PC-3 (cell line): ENCODE results near the gene ABAT. TPM values are rescaled to one million over a fixed set of nuclear protein-coding genes. Genes with fewer than 3 reads are reported as not detected.

Experiments
- ATAC-seq: fragments of 200-7000 bp; cut with Tn5 transposase; 2 replicates; pipeline ENCODE4 v1.9.1; 2020; ENCODE audit warnings: mild to moderate bottlenecking, moderate library complexity
- BruUV-seq: library from RNA; stranded (reverse); fragments of 400-500 nt; replicated peaks from 2 replicates; lab custom pipeline; 2021; lab: Mats Ljungman, UMichigan
- CTCF ChIA-PET: fragments of 300-600 bp; sonication (Branson Sonifier 250); formaldehyde crosslinking; loops from one replicate; lab custom pipeline; 2022; ENCODE audit warnings: antibody characterized with exemption; lab: Charles Lee
- POLR2A ChIA-PET: fragments of 300-600 bp; sonication (Branson Sonifier 250); formaldehyde crosslinking; loops from one replicate; lab custom pipeline; 2022; ENCODE audit warnings: antibody characterized with exemption; ENCODE audit not compliant: unreplicated experiment; lab: Charles Lee
- DNase-seq: peaks from one replicate; pipeline ENCODE4 v3.0.0-alpha.2; 2015
- H2AFZ ChIP-seq: fragments of 300-600 bp; sonication (generic); 2 replicates; pipeline ENCODE4 v1.6.0; 2016; ENCODE audit warnings: antibody characterized with exemption, low read length
- H3F3A ChIP-seq: fragments of 300-600 bp; sonication (generic); one replicate; pipeline ENCODE4 v1.6.0; 2017; ENCODE audit warnings: antibody characterized with exemption, low read length, control low read depth, mild to moderate bottlenecking; ENCODE audit not compliant: unreplicated experiment
- H3K27ac ChIP-seq: fragments of 300-600 bp; sonication (generic); 2 replicates; pipeline ENCODE4 v1.5.1; 2016; ENCODE audit warnings: mild to moderate bottlenecking, low read length
- H3K27me3 ChIP-seq: fragments of 300-600 bp; sonication (generic); 2 replicates; pipeline ENCODE4 v1.6.1; 2016; ENCODE audit warnings: low read length, mixed read lengths
- H3K36me3 ChIP-seq: fragments of 300-600 bp; sonication (generic); 2 replicates; pipeline ENCODE4 v1.6.1; 2016; ENCODE audit warnings: low read depth, mixed run types, low read length, mixed read lengths
- H3K4me1 ChIP-seq: fragments of 300-600 bp; sonication (generic); 2 replicates; pipeline ENCODE4 v1.5.1; 2016; ENCODE audit warnings: low read length; ENCODE audit not compliant: insufficient read depth
- H3K4me2 ChIP-seq: fragments of 300-600 bp; sonication (generic); 2 replicates; pipeline ENCODE4 v1.6.0; 2016; ENCODE audit warnings: low read length
- H3K4me3 ChIP-seq: fragments of 300-600 bp; sonication (generic); 2 replicates; pipeline ENCODE4 v1.5.1; 2016; ENCODE audit warnings: mild to moderate bottlenecking, low read length, mixed read lengths
- H3K79me2 ChIP-seq: fragments of 300-600 bp; sonication (generic); 2 replicates; pipeline ENCODE4 v1.6.1; 2017; ENCODE audit warnings: low read length, mixed read lengths
- H3K9ac ChIP-seq: fragments of 300-600 bp; sonication (generic); 2 replicates; pipeline ENCODE4 v1.6.0; 2016; ENCODE audit warnings: mild to moderate bottlenecking, low read length
- H3K9me2 ChIP-seq: fragments of 300-600 bp; sonication (generic); replicated peaks from 2 replicates; pipeline ENCODE4 v1.6.1; 2016; ENCODE audit warnings: mixed run types, low read length, mixed read lengths
- H3K9me3 ChIP-seq: fragments of 300-600 bp; sonication (generic); 2 replicates; pipeline ENCODE4 v1.6.1; 2016; ENCODE audit warnings: low read length, mixed read lengths
- H4K20me1 ChIP-seq: fragments of 300-600 bp; sonication (generic); 2 replicates; pipeline ENCODE4 v1.6.1; 2016; ENCODE audit warnings: low read length, mixed read lengths
- EZH2 ChIP-seq: fragments of 300-600 bp; sonication (generic); IDR thresholded peaks from one replicate; pipeline ENCODE4 v1.6.1; 2017; ENCODE audit warnings: antibody characterized with exemption, mild to moderate bottlenecking, low read length; ENCODE audit not compliant: unreplicated experiment
- EZH2phosphoT487 ChIP-seq: fragments of 300-600 bp; sonication (generic); IDR thresholded peaks from 2 replicates; pipeline ENCODE4 v1.6.1; 2018; ENCODE audit warnings: mild to moderate bottlenecking, antibody characterized with exemption, low read length, borderline replicate concordance
- intact Hi-C: fragments of 100-400 bp; cut with micrococcal nuclease; formaldehyde crosslinking; loops from 2 replicates; pipeline ENCODE4 v1.9.0; 2023
- total RNA-seq: library from RNA; depleted of rRNA; stranded (reverse); fragments of >200 nt; gene quantifications from 2 replicates; pipeline ENCODE4 v1.2.3, GENCODE V29; 2014; rRNA removed
- TF ChIP-seq, protein P1 (sequence below): fragments of 300-600 bp; sonication (generic); conservative IDR thresholded peaks from 2 replicates; pipeline ENCODE4 v1.5.1; 2017; ENCODE audit warnings: antibody characterized with exemption, low read depth, mild to moderate bottlenecking, low read length

ABAT gene
- total RNA-seq, 1 experiment from 2014 or later = 0.95 TPM

DNA sequence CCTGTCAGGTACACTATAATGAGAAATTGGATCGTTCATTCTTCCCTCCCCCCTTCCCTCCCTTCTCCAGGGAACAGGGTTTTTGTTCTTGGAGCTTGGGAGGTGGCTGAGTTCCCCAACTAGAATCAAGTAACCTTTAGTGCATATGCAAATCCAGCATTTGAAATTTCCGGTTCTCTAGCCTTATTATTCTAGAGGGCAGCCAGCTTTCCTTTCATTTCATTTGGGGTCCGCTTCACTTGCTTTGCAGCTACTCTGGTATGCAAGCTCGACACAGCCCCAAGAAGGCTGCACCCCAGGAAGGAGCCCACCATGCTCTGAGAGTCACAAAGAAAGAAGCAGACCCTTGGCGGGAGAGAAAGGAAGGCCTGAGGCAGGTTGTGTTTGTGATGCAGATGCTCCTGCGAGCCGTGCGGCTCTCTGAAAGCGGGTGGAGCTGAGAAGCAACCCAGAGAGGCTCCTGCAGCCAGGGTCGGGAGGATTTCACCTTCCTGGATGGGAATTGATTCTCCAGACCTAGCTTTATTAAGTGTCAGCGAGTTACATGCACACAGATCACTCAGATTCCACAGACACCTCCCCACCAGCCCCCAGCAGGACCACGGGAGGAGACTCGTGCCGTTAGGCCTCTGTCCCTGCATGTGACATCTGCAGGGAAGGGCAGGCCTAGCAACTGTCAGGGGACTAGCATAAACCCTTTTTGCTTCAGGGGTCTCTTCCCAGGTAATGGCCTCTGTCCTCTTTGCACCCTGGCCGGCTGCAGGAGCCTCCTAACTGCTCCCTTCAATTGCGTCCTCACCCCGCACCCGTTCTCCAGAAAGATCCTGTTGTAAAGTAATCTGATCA is 157.7 kb downstream of the ABAT start:
- DNase-seq = no peak
- H3K9me3 ChIP-seq = no peaks in the 10 kb centered on the region
- H3K9me2 ChIP-seq = no peaks in the 10 kb centered on the region
- TF ChIP-seq, protein P1, sequence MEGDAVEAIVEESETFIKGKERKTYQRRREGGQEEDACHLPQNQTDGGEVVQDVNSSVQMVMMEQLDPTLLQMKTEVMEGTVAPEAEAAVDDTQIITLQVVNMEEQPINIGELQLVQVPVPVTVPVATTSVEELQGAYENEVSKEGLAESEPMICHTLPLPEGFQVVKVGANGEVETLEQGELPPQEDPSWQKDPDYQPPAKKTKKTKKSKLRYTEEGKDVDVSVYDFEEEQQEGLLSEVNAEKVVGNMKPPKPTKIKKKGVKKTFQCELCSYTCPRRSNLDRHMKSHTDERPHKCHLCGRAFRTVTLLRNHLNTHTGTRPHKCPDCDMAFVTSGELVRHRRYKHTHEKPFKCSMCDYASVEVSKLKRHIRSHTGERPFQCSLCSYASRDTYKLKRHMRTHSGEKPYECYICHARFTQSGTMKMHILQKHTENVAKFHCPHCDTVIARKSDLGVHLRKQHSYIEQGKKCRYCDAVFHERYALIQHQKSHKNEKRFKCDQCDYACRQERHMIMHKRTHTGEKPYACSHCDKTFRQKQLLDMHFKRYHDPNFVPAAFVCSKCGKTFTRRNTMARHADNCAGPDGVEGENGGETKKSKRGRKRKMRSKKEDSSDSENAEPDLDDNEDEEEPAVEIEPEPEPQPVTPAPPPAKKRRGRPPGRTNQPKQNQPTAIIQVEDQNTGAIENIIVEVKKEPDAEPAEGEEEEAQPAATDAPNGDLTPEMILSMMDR = no peak
- TF ChIP-seq EZH2 (no peak), EZH2phosphoT487 (no peak)
- H3F3A ChIP-seq = no peaks in the 10 kb centered on the region
- H2AFZ ChIP-seq = no peak overlapping the region
- intact Hi-C loops = no loop called here
- no peaks in the 10 kb centered on the region for H3K27me3 ChIP-seq
- H3K4me2 ChIP-seq = no peak overlapping the region
- H3K79me2 ChIP-seq = no peaks in the 10 kb centered on the region
- no peaks in the 10 kb centered on the region for H3K4me1 ChIP-seq
- ChIA-PET CTCF (no interaction called here), POLR2A (no interaction called here)
- H3K36me3 ChIP-seq = peaks cover 13% of the 10 kb centered on the region
- H4K20me1 ChIP-seq = no peaks in the 10 kb centered on the region
- no peak overlapping the region for H3K9ac ChIP-seq
- no peak overlapping the region for H3K27ac ChIP-seq
- H3K4me3 ChIP-seq = no peak overlapping the region
- BruUV-seq = no TSS peak
- no peak for ATAC-seq

DNA sequence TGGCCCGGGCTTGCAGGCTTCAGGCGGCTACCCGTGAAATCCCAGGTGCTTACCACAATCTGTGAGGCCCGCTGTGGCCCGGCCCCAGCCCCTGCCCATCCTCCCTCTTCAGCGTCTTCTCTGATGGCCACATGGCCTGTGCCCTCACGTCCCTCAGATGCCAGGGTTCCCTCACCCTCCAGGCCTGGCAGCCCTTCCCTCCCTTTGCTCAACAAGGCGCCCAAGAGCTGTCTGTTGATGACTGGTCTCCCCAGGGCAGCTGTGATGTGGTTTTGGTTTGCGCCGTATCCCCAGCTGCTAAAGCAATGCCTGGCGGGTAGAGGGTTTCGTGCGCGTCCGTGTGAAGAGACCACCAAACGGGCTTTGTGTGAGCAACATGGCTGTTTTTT is 158.3 kb downstream of the ABAT start:
- H3K36me3 ChIP-seq = peaks cover 13% of the 10 kb centered on the region
- ChIA-PET POLR2A (no interaction called here), CTCF (no interaction called here)
- H2AFZ ChIP-seq = no peak overlapping the region
- no peaks in the 10 kb centered on the region for H3F3A ChIP-seq
- H3K79me2 ChIP-seq = no peaks in the 10 kb centered on the region
- H3K4me3 ChIP-seq = no peak overlapping the region
- H3K9me3 ChIP-seq = no peaks in the 10 kb centered on the region
- no peaks in the 10 kb centered on the region for H4K20me1 ChIP-seq
- H3K9ac ChIP-seq = no peak overlapping the region
- intact Hi-C loops = no loop called here
- DNase-seq (no peak), ATAC-seq (no peak)
- no peaks in the 10 kb centered on the region for H3K9me2 ChIP-seq
- TF ChIP-seq, protein P1 = no peak
- TF ChIP-seq EZH2 (no peak), EZH2phosphoT487 (no peak)
- H3K27ac ChIP-seq = no peak overlapping the region
- no peaks in the 10 kb centered on the region for H3K4me1 ChIP-seq
- no peak overlapping the region for H3K4me2 ChIP-seq
- BruUV-seq = no TSS peak
- H3K27me3 ChIP-seq = no peaks in the 10 kb centered on the region

Other genes starting within 250 kb of the ABAT start
- gene TMEM114, start 84.1 kb upstream of the ABAT start, total RNA-seq = not detected in 2 replicates
- 14.6 and 17.6 TPM in 2 replicates for gene METTL22, start 52.9 kb upstream of the ABAT start, total RNA-seq
- gene TMEM186, start 123.0 kb downstream of the ABAT start, total RNA-seq = 5.8 and 7.4 TPM in 2 replicates
- gene PMM2, start 123.2 kb downstream of the ABAT start, total RNA-seq = 28.4 and 35.2 TPM in 2 replicates
- 138 and 142 TPM in 2 replicates for gene CARHSP1, start 194.4 kb downstream of the ABAT start, total RNA-seq
- not detected in 2 replicates for gene LITAFD, start 207.7 kb downstream of the ABAT start, total RNA-seq